Measurements from ENCODE around the gene DMTF1. TPM values are rescaled to one million over a fixed set of nuclear protein-coding genes. Genes with fewer than 3 reads are reported as not detected.
"Not testable (repeated sequence)": the region's sequence is repeated elsewhere in the genome, so short reads cannot be mapped to it uniquely, and the experiment has no call there.

The DMTF1 gene
- total RNA-seq, 1 donor, result 91.1 TPM

- no peak overlapping the region for H3K4me3 ChIP-seq (ENCODE audit: low read depth, low read length)
- DNase-seq (ENCODE audit: low read depth), result no peak
- no peak for TF ChIP-seq CTCF (IDR thresholded peaks at IDR 0.05; ENCODE audit: insufficient read depth, low read length)
Measured at GRCh38 chr7:87231258-87231657, 79.0 kb downstream of the DMTF1 start.

- no peak overlapping the region for H3K4me3 ChIP-seq (ENCODE audit: low read depth, low read length)
- TF ChIP-seq CTCF (IDR thresholded peaks at IDR 0.05; ENCODE audit: insufficient read depth, low read length), result no peak
- peak; percentile 46 for DNase-seq (ENCODE audit: low read depth)
Measured at GRCh38 chr7:87231711-87232110, 79.5 kb downstream of the DMTF1 start.

DNA sequence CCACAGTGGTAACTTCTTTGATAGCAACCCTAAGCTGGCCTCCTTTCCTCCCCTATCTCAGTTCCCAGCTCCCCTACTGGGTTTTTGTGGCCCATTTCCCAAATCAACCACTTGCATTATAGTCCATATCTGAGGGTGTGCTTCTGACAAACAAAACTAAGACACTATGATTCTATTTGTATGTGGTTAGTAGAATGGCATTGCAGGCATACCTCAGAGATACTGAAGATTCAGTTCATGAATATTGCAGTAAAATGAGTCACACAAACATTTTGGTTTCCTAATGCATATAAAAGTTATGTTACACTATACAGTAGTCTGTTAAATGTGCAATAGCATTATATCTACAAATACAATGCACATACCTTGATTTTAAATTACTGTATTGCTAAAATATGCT is 82.7 kb downstream of the DMTF1 start:
- no peak overlapping the region for H3K4me3 ChIP-seq (ENCODE audit: low read depth, low read length)
- no peak for TF ChIP-seq CTCF (IDR thresholded peaks at IDR 0.05; ENCODE audit: insufficient read depth, low read length)
- DNase-seq (ENCODE audit: low read depth), result peak; percentile 15

DNA sequence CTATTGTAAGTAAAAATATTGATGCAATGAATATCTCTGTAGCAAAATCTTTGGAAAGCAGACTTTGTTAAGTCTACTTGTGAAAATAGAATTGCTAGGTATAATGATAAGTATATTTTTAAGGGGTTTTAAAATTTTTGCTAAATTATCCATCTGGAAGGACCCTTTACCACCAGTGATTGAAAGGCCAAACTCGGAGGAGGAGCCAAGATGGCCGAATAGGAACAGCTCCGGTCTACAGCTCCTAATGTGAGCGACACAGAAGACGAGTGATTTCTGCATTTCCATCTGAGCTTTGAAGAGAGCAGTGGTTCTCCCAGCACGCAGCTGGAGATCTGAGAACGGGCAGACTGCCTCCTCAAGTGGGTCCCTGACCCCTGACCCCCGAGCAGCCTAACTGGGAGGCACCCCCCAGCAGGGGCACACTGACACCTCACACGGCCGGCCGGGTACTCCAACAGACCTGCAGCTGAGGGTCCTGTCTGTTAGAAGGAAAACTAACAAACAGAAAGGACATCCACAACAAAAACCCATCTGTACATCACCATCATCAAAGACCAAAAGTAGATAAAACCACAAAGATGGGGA is 86.3 kb downstream of the DMTF1 start:
- not testable (repeated sequence) for DNase-seq (ENCODE audit: low read depth); H3K4me3 ChIP-seq (ENCODE audit: low read depth, low read length)

- not testable (repeated sequence) for DNase-seq (ENCODE audit: low read depth); H3K4me3 ChIP-seq (ENCODE audit: low read depth, low read length)
Measured at GRCh38 chr7:87245671-87246070, 93.4 kb downstream of the DMTF1 start.

Small RNAs within 50 kb of the gene (small RNA-seq; reads per million reads assigned to genes)
- not detected for gene RF00019
- not detected for gene RF02271

Other genes with a start within 250 kb of the DMTF1 start
- gene ELAPOR2, start 92.8 kb upstream of the DMTF1 start, total RNA-seq (ENCODE audit: low replicate concordance), result 4.2 and 14.7 TPM in 2 replicates
- 47.8 and 57.7 TPM in 2 replicates for gene TMEM243, start 67.3 kb downstream of the DMTF1 start, total RNA-seq (ENCODE audit: low replicate concordance)
- gene CROT, start 193.2 kb downstream of the DMTF1 start, total RNA-seq (ENCODE audit: low replicate concordance), result 25.9 and 31.4 TPM in 2 replicates

All from fibroblast of the aortic adventitia (primary cell).